ENCODE measurements around the gene PROCA1.
"Not testable (repeated sequence)": the region's sequence is repeated elsewhere in the genome, so short reads cannot be mapped to it uniquely, and the experiment has no call there.

Gene PROCA1

DNA sequence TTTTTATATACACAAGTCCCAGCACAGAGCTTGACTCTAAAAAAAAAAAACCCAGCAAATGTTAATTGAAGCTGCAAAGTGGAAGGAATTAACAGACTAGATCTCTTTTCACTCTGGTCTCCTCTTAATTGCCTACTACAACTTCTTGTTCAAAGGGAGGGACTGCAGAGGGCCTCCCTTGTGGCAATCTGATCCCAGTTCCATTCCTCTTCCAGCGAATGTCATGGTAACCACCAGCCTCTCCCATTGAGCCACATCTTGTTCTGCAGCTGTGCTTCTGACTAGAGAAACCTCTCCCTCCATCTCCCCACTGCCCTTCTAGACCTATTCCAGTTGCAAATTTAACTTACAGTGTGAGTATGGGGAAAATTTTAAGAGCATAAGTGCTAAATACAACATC lies 43.8 kb downstream of the PROCA1 start:
- no peak for DNase-seq

DNA sequence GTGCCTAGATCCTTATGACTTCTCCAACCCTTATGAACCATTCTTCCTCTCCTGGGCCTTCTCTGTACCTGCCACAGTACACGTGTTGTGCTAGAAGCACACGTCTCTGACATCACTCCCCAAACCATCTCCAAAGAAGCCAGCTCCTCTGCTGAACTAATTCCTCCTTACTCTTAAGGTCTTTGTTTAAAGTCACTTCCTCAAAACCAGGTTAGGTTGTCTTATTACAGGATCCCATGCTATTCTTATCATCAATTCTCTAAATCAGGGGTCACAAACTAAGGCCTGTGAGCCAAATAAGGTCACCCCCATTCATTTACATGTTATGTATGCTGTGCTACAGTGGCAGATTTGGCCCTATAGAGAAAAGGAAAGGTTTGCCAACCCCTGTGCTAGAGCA lies 45.7 kb downstream of the PROCA1 start:
- no peak for DNase-seq

DNA sequence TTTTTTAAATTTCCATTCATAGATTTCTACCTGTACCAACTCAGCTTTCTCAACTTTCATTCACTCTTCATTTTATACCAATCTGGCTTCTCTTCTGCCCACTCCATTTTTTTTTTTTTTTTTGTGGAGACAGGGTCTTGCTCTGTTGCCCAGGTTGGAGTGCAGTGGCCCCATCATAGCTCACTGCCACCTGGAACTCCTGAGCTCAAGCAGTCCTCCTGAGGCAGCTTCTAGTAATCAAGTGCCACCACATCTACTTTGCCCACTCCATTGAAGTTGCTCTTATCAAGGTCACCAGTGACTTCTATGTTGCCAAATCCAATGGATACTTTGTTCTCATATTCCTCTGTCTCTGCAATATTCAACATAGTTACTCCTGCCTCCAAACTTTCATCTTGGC lies 48.0 kb downstream of the PROCA1 start:
- no peak for DNase-seq

DNA sequence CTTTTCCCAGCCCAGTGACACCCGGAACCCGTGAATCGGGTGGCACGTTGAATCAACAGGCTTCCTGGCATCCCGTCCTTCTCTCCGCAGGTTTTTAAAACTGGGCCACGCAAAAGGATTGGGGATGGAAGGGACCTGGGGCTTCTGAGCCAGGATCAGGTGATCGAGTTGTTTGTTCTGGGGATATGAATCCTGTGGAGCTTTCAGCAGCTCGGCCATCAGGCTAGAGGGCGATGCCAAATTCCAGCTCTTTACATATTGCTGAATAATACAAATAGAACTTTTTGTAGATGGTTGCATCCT lies 49.2 kb downstream of the PROCA1 start:
- DNase-seq: no peak

DNA sequence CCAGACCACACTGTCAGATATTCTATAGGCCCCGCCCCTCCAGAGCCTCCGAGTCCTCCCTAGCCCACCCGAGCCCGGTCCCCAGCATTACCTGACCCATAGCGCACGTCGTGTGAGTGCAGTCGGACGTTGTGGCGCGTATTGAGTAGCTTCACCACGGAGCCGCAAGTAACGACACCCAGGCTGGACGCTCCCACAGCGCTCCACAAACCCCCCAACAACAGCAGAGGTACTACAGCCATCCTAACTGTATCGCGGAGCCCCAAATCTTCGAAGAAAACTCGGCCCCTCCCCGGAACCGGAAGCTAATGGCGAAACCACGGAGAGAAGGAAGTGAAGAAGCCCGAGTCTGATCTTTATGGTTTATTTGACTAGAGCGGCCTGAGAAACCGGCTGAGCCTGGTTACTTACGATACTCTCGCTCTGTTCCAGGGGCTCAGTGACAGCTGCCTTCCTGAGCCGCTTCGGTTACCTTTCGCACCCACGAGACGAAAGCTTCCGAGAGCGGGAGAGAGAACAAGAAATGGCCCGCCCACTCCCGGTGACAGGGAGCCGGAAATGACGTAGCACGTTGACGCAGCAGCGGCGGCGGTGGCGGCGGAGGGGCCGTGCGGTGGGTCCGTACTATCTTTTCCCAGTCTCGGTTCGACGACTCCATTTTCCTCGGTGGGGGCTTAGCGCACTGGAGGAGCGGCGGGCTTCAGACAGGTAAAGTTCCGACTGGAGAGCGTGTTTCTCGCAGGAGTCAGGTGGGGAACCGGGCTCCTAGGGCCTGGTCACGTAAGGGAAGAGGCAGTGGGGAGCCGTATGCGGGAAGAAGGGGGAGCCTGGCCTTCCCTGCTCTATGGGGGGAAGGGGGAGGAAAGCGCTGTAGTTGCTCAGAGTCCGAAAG lies 49.8 kb downstream of the PROCA1 start, which contains the start of the genes SDF2 and SUPT6H:
Gene SDF2, minus strand, starts transcription at position 272 of the 892 bp plus-strand sequence. Its CDS starts 30 bp downstream, at position 242.
Gene SUPT6H, plus strand, starts transcription at position 571 of the 892 bp plus-strand sequence. CDS start 11,197 bp downstream, outside the sequence.
- peak; percentile 98 for DNase-seq

DNA sequence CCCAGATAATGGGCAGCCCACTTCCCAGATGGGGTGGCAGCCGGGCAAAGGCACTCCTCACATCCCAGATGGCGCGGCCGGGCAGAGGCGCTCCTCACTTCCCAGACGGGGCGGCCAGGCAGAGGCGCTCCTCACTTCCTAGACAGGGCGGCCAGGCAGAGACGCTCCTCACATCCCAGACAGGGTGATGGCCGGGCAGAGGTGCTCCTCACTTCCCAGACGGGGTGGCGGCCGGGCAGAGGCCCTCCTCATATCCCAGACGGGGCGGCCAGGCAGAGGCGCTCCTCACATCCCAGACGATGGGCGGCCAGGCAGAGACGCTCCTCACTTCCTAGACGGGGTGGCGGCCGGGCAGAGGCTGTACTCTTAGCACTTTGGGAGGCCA lies 52.2 kb downstream of the PROCA1 start:
- DNase-seq: not testable (repeated sequence)

DNA sequence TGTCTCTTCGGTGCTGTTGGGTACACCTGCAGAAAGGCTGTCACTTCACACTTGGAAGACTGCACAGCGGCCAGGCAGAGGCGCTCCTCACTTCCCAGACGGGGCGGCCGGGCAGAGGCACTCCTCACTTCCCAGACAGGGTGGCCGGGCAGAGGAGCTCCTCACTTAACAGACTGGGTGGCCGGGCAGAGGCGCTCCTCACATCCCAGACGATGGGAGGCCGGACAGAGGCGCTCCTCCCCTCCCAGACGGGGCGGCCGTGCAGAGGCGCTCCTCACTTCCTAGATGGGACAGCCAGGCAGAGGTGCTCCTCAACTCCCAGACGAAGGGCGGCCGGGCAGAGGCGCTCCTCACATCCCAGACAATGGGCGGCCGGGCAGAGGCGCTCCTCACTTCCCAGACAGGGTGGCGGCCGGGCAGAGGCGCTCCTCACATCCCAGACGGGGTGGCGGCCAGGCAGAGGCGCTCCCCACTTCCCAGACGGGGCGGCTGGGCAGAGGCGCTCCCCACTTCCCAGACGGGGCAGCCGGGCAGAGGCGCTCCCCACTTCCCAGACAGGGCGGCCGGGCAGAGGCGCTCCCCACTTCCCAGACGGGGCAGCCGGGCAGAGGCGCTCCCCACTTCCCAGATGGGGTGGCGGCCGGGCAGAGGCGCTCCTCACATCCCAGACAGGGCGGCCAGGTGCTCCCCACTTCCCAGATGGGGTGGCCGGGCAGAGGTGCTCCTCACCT lies 52.8 kb downstream of the PROCA1 start:
- DNase-seq: not testable (repeated sequence)

DNA sequence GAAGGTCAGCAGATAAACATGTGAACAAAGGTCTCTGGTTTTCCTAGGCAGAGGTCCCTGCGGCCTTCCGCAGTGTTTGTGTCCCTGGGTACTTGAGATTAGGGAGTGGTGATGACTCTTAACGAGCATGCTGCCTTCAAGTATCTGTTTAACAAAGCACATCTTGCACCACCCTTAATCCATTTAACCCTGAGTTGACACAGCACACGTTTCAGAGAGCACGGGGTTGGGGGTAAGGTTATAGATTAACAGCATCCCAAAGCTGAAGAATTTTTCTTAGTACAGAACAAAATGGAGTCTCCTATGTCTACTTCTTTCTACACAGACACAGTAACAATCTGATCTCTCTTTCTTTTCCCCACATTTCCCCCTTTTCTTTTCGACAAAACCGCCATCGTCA lies 53.3 kb downstream of the PROCA1 start:
- DNase-seq: not testable (repeated sequence)

DNA sequence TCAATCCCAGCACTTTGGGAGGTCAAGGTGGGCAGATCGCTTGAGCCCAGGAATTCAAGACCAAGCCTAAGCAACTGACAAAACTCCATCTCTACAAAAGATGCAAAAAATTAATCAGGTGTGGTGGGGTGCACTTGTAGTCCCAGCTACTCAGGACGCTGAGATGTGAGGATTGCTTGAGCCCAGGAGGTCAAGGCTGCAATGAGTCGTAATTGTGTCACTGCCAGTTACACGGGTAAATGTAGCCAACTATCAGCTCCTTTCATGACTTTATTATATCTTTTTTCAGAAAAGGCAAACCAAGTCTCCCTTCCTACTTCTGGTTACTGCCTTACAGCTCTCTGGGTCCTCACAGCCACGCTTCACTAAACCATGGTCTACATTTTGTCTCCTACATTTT lies 53.9 kb downstream of the PROCA1 start:
- no peak for DNase-seq

DNA sequence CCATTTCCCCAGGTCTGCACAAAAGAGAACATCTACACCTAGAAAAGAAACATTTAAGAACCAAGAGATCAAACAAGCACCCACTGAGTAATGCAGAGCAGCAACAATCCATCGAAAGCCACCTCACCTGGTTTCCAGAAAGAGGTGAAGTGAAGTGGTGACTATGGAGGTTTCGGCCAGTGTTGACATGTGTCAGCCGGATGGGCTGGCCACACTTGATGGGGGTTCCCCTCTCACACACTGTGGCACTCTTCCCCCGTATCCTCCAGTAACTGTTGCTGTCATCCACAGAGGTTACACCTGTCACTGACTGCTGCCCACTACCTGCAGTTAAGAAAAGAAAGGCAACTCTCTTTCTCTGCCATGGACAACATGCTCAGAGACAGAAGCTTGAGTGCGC lies 56.5 kb downstream of the PROCA1 start:
- DNase-seq: no peak

All from eye (tissue), 1 donor.